HEK293T (cell line): ENCODE data around the gene KDM4C.

ENCODE experiments used
- BHLHE40 ChIP-seq: fragments of 450-650 bp; IDR thresholded peaks from 2 replicates; pipeline ENCODE4 v1.6.1; 2016; ENCODE audit warnings: mild to moderate bottlenecking, moderate library complexity, borderline replicate concordance
- CTBP1 ChIP-seq: fragments of 450-650 bp; IDR thresholded peaks from 2 replicates; pipeline ENCODE4 v1.6.1; 2016; ENCODE audit warnings: borderline replicate concordance
- FOXK2 ChIP-seq: fragments of 450-650 bp; IDR thresholded peaks from 2 replicates; pipeline ENCODE4 v1.6.1; 2016; ENCODE audit warnings: mild to moderate bottlenecking
- FOXM1 ChIP-seq: fragments of 450-650 bp; IDR thresholded peaks from 2 replicates; pipeline ENCODE4 v1.6.1; 2017; ENCODE audit warnings: mild to moderate bottlenecking, borderline replicate concordance
- NFRKB ChIP-seq: fragments of 450-650 bp; IDR thresholded peaks from 2 replicates; pipeline ENCODE4 v1.6.1; 2016; ENCODE audit warnings: mild to moderate bottlenecking, moderate library complexity
- TARDBP ChIP-seq: fragments of 450-650 bp; IDR thresholded peaks from 2 replicates; pipeline ENCODE4 v1.6.1; 2016

DNA sequence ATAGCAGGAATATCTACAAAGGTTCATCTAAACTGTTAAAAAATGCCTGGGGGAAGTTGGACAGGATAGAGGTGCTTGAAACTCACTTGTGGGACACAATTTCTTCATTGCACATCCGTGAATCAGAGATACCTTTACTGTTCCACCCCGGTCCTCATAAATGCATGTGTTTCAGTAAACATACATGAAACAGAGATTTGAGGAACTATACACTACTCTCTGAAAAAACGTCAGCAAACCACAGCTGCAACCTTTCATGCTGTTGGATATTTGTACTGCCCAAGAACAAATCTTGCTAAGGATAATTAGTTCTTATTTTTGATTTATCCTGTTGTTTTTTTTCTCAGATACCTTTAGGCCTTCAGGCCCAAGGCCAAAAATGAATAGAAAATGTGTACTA is 337.3 kb downstream of the KDM4C start:
- TF ChIP-seq TARDBP (no peak), FOXK2 (no peak), FOXM1 (no peak), BHLHE40 (no peak), CTBP1 (no peak), NFRKB (no peak)
